GM21576 (cell line): ENCODE results near the gene B4GALT2.

ENCODE experiments used
- ATAC-seq: cut with Tn5 transposase; IDR thresholded peaks from one replicate; pipeline ENCODE4 v1.9.1; 2021; ENCODE audit warnings: mild to moderate bottlenecking, moderate library complexity; ENCODE audit not compliant: unreplicated experiment

B4GALT2 gene

GRCh38 chr1:44027320-44027719, 48.3 kb downstream of the B4GALT2 start:
- ATAC-seq, result no peak

- peak; percentile 25 for ATAC-seq
Measured at GRCh38 chr1:44029260-44029910, 50.4 kb downstream of the B4GALT2 start.

- ATAC-seq, result peak; percentile 77
Measured at GRCh38 chr1:44029911-44030604, 51.0 kb downstream of the B4GALT2 start.

GRCh38 chr1:44030605-44031251, 51.7 kb downstream of the B4GALT2 start:
- no peak for ATAC-seq

- ATAC-seq, result no peak
Measured at GRCh38 chr1:44031252-44032169, 52.5 kb downstream of the B4GALT2 start, which contains the start of gene SLC6A9. SLC6A9 (minus strand) TSS chr1:44031462; CDS start chr1:44024277, 7,185 bp downstream.

GRCh38 chr1:44032170-44032790, 53.3 kb downstream of the B4GALT2 start:
- no peak for ATAC-seq

- ATAC-seq, result no peak
Measured at GRCh38 chr1:44033041-44033575, 54.1 kb downstream of the B4GALT2 start.

- ATAC-seq, result no peak
Measured at GRCh38 chr1:44033756-44034155, 54.7 kb downstream of the B4GALT2 start.

GRCh38 chr1:44034423-44034822, 55.4 kb downstream of the B4GALT2 start:
- no peak for ATAC-seq

GRCh38 chr1:44034976-44035716, 56.1 kb downstream of the B4GALT2 start:
- no peak for ATAC-seq

- no peak for ATAC-seq
Measured at GRCh38 chr1:44035726-44036408, 56.9 kb downstream of the B4GALT2 start.

- ATAC-seq, result no peak
Measured at GRCh38 chr1:44036409-44037139, 57.6 kb downstream of the B4GALT2 start.

GRCh38 chr1:44037154-44037553, 58.1 kb downstream of the B4GALT2 start:
- ATAC-seq, result no peak

GRCh38 chr1:44038876-44039657, 60.1 kb downstream of the B4GALT2 start:
- no peak for ATAC-seq

GRCh38 chr1:44040418-44040817, 61.4 kb downstream of the B4GALT2 start:
- ATAC-seq, result no peak
